GM12875 (cell line): Measurements from ENCODE around the gene PDE6C.

Source experiments
- H3K4me3 ChIP-seq: one replicate; pipeline ENCODE4 v1.5.1; 2011; ENCODE audit warnings: low read depth, low read length, control low read depth
- CTCF ChIP-seq: IDR thresholded peaks from 2 replicates; pipeline ENCODE4 v1.5.1; 2011; ENCODE audit warnings: low read depth, mild to moderate bottlenecking, control low read depth, inconsistent platforms, low read length, moderate library complexity, borderline replicate concordance; ENCODE audit not compliant: insufficient read depth

The PDE6C gene

GRCh38 chr10:93712593-93712992 is 100.3 kb downstream of the PDE6C start:
- TF ChIP-seq CTCF, result no peak
- no peak overlapping the region for H3K4me3 ChIP-seq

- TF ChIP-seq CTCF, result no peak
- no peak overlapping the region for H3K4me3 ChIP-seq
Observed at GRCh38 chr10:93715345-93715744, 103.0 kb downstream of the PDE6C start.
